HG03558 (cell line): Measurements from ENCODE around the gene GRID2IP.
"Not testable (repeated sequence)": the region's sequence is repeated elsewhere in the genome, so short reads cannot be mapped to it uniquely, and the experiment has no call there.

Experiments used
- ATAC-seq: cut with Tn5 transposase; IDR thresholded peaks from one replicate; pipeline ENCODE4 v1.9.1; 2021; ENCODE audit warnings: moderate number of reproducible peaks; ENCODE audit not compliant: unreplicated experiment; ENCODE audit errors: extremely low read depth

The GRID2IP gene

GRCh38 chr7:6551016-6551511 lies at the start of gene GRID2IP:
Gene GRID2IP, minus strand, starts transcription at chr7:6551461. Its CDS starts 25 bp downstream, at chr7:6551436.
- no peak for ATAC-seq

- ATAC-seq: no peak
Measured at GRCh38 chr7:6600093-6600492, 48.8 kb upstream of the GRID2IP start.

GRCh38 chr7:6590645-6591110 lies 39.4 kb upstream of the GRID2IP start:
- no peak for ATAC-seq

- peak; percentile 74 for ATAC-seq
Measured at GRCh38 chr7:6589829-6590644, 38.8 kb upstream of the GRID2IP start, which contains the start of gene INTS15. Gene INTS15, plus strand, starts transcription at chr7:6590021. Its CDS starts 263 bp downstream, at chr7:6590284.

GRCh38 chr7:6589151-6589828 lies 38.0 kb upstream of the GRID2IP start:
- no peak for ATAC-seq

GRCh38 chr7:6588566-6588965 lies 37.3 kb upstream of the GRID2IP start:
- no peak for ATAC-seq

GRCh38 chr7:6585746-6586432 lies 34.6 kb upstream of the GRID2IP start:
- ATAC-seq: not testable (repeated sequence)

GRCh38 chr7:6579446-6579845 lies 28.2 kb upstream of the GRID2IP start:
- ATAC-seq: no peak

- ATAC-seq: no peak
Measured at GRCh38 chr7:6578114-6579084, 27.1 kb upstream of the GRID2IP start.

- ATAC-seq: peak; percentile 95
Measured at GRCh38 chr7:6577369-6578113, 26.3 kb upstream of the GRID2IP start, which contains the start of gene ZDHHC4. Gene ZDHHC4, plus strand, starts transcription at chr7:6577454. Its CDS starts 3,108 bp downstream, at chr7:6580562.

GRCh38 chr7:6576867-6577368 lies 25.7 kb upstream of the GRID2IP start:
- ATAC-seq: not testable (repeated sequence)

- ATAC-seq: no peak
Measured at GRCh38 chr7:6576024-6576866, 25.0 kb upstream of the GRID2IP start.

GRCh38 chr7:6575281-6576023 lies 24.2 kb upstream of the GRID2IP start:
- ATAC-seq: no peak

GRCh38 chr7:6571160-6571779 lies 20.0 kb upstream of the GRID2IP start:
- no peak for ATAC-seq

- ATAC-seq: no peak
Measured at GRCh38 chr7:6567886-6568285, 16.6 kb upstream of the GRID2IP start.

- ATAC-seq: no peak
Measured at GRCh38 chr7:6565655-6566054, 14.4 kb upstream of the GRID2IP start.
